ENCODE measurements around the gene RBM7. TPM values are rescaled to one million over a fixed set of nuclear protein-coding genes. Genes with fewer than 3 reads are reported as not detected.

The RBM7 gene
- total RNA-seq, 1 experiment from 2014 or later: 27.9 TPM

DNA sequence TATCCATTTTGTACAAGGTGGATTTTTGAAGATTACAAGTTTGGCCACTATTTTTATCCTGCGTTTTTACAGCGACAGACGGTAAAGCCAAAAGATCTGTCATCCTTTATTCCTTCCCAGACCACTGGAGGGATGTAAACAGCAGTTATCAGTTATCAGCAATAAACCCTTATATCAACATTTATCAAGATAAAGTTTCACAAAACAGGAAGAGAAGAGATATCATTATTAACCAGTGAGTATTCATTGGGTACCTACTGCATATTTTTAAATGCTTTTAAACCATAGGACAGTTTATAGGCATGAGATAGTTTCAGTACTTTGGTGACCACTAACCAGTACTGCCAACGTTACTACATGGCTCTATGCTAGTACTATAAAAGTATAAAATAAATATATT lies 32.9 kb downstream of the RBM7 start:
- BruUV-seq (replicated peaks): no TSS peak
- ATAC-seq: no peak
- no peak for DNase-seq (ENCODE audit: low read depth, low spot score)
- no peak overlapping the region for H3K4me3 ChIP-seq (replicated peaks in 1 of 2; ENCODE audit: low read depth in 1 of 2, low read length in 2 of 2)
- RAD21 ChIA-PET (ENCODE audit: low non-redundant PET in 1 of 2, low total read pairs in 2 of 2, uncharacterized antibody in 2 of 2, unreplicated experiment in 2 of 2): no interaction called here
- intact Hi-C loops (cut with micrococcal nuclease): no loop called here
- no peaks in the 10 kb centered on the region for H3K9me3 ChIP-seq (ENCODE audit: control insufficient read depth in 1 of 2, insufficient read depth in 1 of 2, low read depth in 1 of 2, low read length in 2 of 2)
- no peaks in the 10 kb centered on the region for H4K20me1 ChIP-seq (ENCODE audit: insufficient read depth)
- H3K4me2 ChIP-seq (ENCODE audit: low read length): no peak overlapping the region
- H3K4me1 ChIP-seq (ENCODE audit: control insufficient read depth in 1 of 2, insufficient read depth in 2 of 2, low read length in 2 of 2): peaks cover under 1 to 5% of the 10 kb centered on the region in 2 experiments; a peak in 2 of 4 replicates
- no peak overlapping the region for H3K27ac ChIP-seq (ENCODE audit: low read depth, low read length)
- TF ChIP-seq CEBPB (IDR thresholded peaks at IDR 0.05; ENCODE audit: low read depth): no peak
- TF ChIP-seq RAD21 (IDR thresholded peaks at IDR 0.05; ENCODE audit: low read depth): no peak
- TF ChIP-seq YY1 (IDR thresholded peaks at IDR 0.05; ENCODE audit: extremely low read depth, insufficient replicate concordance, low read depth, low read length): no peak
- no peak for TF ChIP-seq ZNF274 (IDR thresholded peaks at IDR 0.05; ENCODE audit: low read depth, low read length)
- no peak for TF ChIP-seq TCF7L2 (IDR thresholded peaks at IDR 0.05; ENCODE audit: borderline replicate concordance, extremely low read depth, insufficient read depth, insufficient read length)
- TF ChIP-seq JUND (IDR thresholded peaks at IDR 0.05): no peak
- no peak for TF ChIP-seq ZFX (IDR thresholded peaks at IDR 0.05)
- no peak for TF ChIP-seq EZH2 (IDR thresholded peaks at IDR 0.05)
- TF ChIP-seq EGR1 (IDR thresholded peaks at IDR 0.05; ENCODE audit: low read depth): no peak
- no peak for TF ChIP-seq SIN3A (IDR thresholded peaks at IDR 0.05; ENCODE audit: low read depth)
- no peak for TF ChIP-seq POLR2A (IDR thresholded peaks at IDR 0.05; ENCODE audit: borderline replicate concordance, extremely low read depth, insufficient read depth, insufficient read length)
- no peak for TF ChIP-seq SP1 (IDR thresholded peaks at IDR 0.05; ENCODE audit: low read depth)
- no peak for TF ChIP-seq REST (IDR thresholded peaks at IDR 0.05; ENCODE audit: low read depth)
- TF ChIP-seq ELF1 (IDR thresholded peaks at IDR 0.05; ENCODE audit: borderline replicate concordance, low read depth): no peak
- no peak for TF ChIP-seq ATF3 (IDR thresholded peaks at IDR 0.05)
- no peak for TF ChIP-seq SRF (IDR thresholded peaks at IDR 0.05; ENCODE audit: low read depth)
- no peak for TF ChIP-seq MAX (IDR thresholded peaks at IDR 0.05)
- no peaks in the 10 kb centered on the region for H3K27me3 ChIP-seq (ENCODE audit: insufficient read depth, low read length)
- H3K9me2 ChIP-seq (ENCODE audit: insufficient read depth): no peaks in the 10 kb centered on the region
- CTCF ChIA-PET: no interaction called here
- H2AFZ ChIP-seq (ENCODE audit: low read depth, low read length, poor library complexity, severe bottlenecking): no peak overlapping the region
- POLR2A ChIA-PET: no interaction called here
- no peak overlapping the region for H3K9ac ChIP-seq (ENCODE audit: low read length)
- no peaks in the 10 kb centered on the region for H3K36me3 ChIP-seq (ENCODE audit: control insufficient read depth in 1 of 2, insufficient read depth in 2 of 2, low read length in 2 of 2)
- no peaks in the 10 kb centered on the region for H3K79me2 ChIP-seq (ENCODE audit: insufficient read depth, low read length)

Data from HCT116 (cell line).